Adrenal gland (tissue), 5 donors: ENCODE measurements around the gene SRGAP1.

Experiments
- CTCF ChIP-seq, 6 experiments: fragments of 450-650 bp in 4 of 6; fragments of 200-600 bp in 2 of 6; sonication (generic) in 1 of 6; IDR thresholded peaks; 1 replicate in 5 of 6; 2 replicates in 1 of 6; pipeline versions ENCODE4 v1.5.1 to v1.8.0; 2016 to 2021; ENCODE audit warnings: antibody characterized with exemption in 6 of 6, mild to moderate bottlenecking in 2 of 6, moderate library complexity in 1 of 6
- POLR2A ChIP-seq, 2 donors: fragments of 450-650 bp; IDR thresholded peaks; one replicate each; pipeline ENCODE4 v1.6.1; 2017; ENCODE audit warnings: antibody characterized with exemption in 2 of 2, mild to moderate bottlenecking in 2 of 2, moderate library complexity in 1 of 2
- donor health status: DM: no; HTN: no; CAD: no.

- TF ChIP-seq CTCF (IDR thresholded peaks at IDR 0.05) (no peak), POLR2A (IDR thresholded peaks at IDR 0.05) (no peak)
Measured at GRCh38 chr12:64147011-64147631, 302.6 kb downstream of the SRGAP1 start.
